GM21786 (cell line): ENCODE measurements around the gene TJP2.

ENCODE experiments used
- ATAC-seq: cut with Tn5 transposase; IDR thresholded peaks from one replicate; pipeline ENCODE4 v1.9.1; 2021; ENCODE audit not compliant: unreplicated experiment

Gene TJP2

GRCh38 chr9:69221036-69221435 is 47.0 kb downstream of the TJP2 start:
- ATAC-seq = no peak

GRCh38 chr9:69222970-69223369 is 48.9 kb downstream of the TJP2 start:
- ATAC-seq = no peak

- no peak for ATAC-seq
Observed at GRCh38 chr9:69223605-69224004, 49.5 kb downstream of the TJP2 start.

- ATAC-seq = no peak
Observed at GRCh38 chr9:69229367-69229766, 55.3 kb downstream of the TJP2 start.

GRCh38 chr9:69232135-69232534 is 58.1 kb downstream of the TJP2 start:
- no peak for ATAC-seq

GRCh38 chr9:69234683-69235082 is 60.6 kb downstream of the TJP2 start:
- ATAC-seq = no peak

- ATAC-seq = no peak
Observed at GRCh38 chr9:69236188-69236587, 62.1 kb downstream of the TJP2 start.

GRCh38 chr9:69237702-69238295 is 63.7 kb downstream of the TJP2 start:
- ATAC-seq = no peak

- no peak for ATAC-seq
Observed at GRCh38 chr9:69243116-69243515, 69.0 kb downstream of the TJP2 start.

- ATAC-seq = no peak
Observed at GRCh38 chr9:69246629-69247028, 72.6 kb downstream of the TJP2 start.

GRCh38 chr9:69248005-69248404 is 73.9 kb downstream of the TJP2 start:
- ATAC-seq = no peak

- no peak for ATAC-seq
Observed at GRCh38 chr9:69249337-69249736, 75.3 kb downstream of the TJP2 start.

GRCh38 chr9:69250681-69251080 is 76.6 kb downstream of the TJP2 start:
- no peak for ATAC-seq

- ATAC-seq = no peak
Observed at GRCh38 chr9:69252436-69252835, 78.4 kb downstream of the TJP2 start.

- ATAC-seq = no peak
Observed at GRCh38 chr9:69253057-69253456, 79.0 kb downstream of the TJP2 start.

GRCh38 chr9:69254223-69254622 is 80.1 kb downstream of the TJP2 start:
- no peak for ATAC-seq

- no peak for ATAC-seq
Observed at GRCh38 chr9:69255591-69255990, 81.5 kb downstream of the TJP2 start.

GRCh38 chr9:69258551-69258950 is 84.5 kb downstream of the TJP2 start:
- ATAC-seq = no peak

GRCh38 chr9:69260161-69260560 is 86.1 kb downstream of the TJP2 start:
- no peak for ATAC-seq

GRCh38 chr9:69261636-69262035 is 87.6 kb downstream of the TJP2 start:
- ATAC-seq = no peak

GRCh38 chr9:69264526-69264925 is 90.4 kb downstream of the TJP2 start:
- no peak for ATAC-seq

- no peak for ATAC-seq
Observed at GRCh38 chr9:69265891-69266290, 91.8 kb downstream of the TJP2 start.

GRCh38 chr9:69272212-69272611 is 98.1 kb downstream of the TJP2 start:
- no peak for ATAC-seq

- ATAC-seq = no peak
Observed at GRCh38 chr9:69273161-69273560, 99.1 kb downstream of the TJP2 start.
